Measurements from ENCODE around the gene CPT1B.

DNA sequence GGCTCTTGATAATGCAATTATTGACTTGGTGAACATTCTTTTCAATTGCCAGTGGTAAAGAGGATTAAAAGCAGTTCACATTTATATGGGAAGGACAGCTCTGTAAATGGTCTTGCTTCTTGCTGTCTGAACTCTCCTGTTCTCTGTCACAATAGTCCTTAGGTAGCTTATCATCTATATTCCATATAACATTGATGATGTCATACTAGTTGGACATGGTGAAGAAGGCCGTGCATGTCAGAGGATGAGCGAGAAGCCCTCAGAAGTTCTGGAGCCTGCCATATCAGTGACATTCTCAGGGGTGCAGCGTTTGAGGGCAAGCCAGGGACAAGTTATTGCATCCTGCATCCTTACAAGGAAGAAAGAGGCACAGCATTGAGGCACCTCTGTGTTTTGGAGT lies 7.0 kb upstream of the CPT1B start:
- TF ChIP-seq POLR2A (IDR thresholded peaks at IDR 0.05; ENCODE audit: low read length) (no peak), GATA1 (IDR thresholded peaks at IDR 0.05; ENCODE audit: low read depth, low read length) (no peak)
